Measurements from ENCODE around the gene CMTM6. TPM values are rescaled to one million over a fixed set of nuclear protein-coding genes. Genes with fewer than 3 reads are reported as not detected.
"Not testable (repeated sequence)": the region's sequence is repeated elsewhere in the genome, so short reads cannot be mapped to it uniquely, and the experiment has no call there.

The CMTM6 gene, protein sequence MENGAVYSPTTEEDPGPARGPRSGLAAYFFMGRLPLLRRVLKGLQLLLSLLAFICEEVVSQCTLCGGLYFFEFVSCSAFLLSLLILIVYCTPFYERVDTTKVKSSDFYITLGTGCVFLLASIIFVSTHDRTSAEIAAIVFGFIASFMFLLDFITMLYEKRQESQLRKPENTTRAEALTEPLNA
- total RNA-seq = 10 to 100 TPM; 16.4 to 21.1 TPM
- long read RNA-seq, transcript CMTM6-201 (4 exons, 3,863 nt) = major isoform, 69 of 73 reads
- long read RNA-seq, partial matches to known transcripts = 0 of 73 reads
- long read RNA-seq, other reads (novel, unspliced or antisense) = 4 of 73 reads

- peak; percentile 96 for ATAC-seq
- intact Hi-C loops (cut with DNase I) = no loop called here
- DNase-seq = peak; percentile 87
Observed at GRCh38 chr3:32502118-32502945, at the start of gene CMTM6. CMTM6 (minus strand) TSS chr3:32502852; CDS start chr3:32502745, 107 bp downstream.

GRCh38 chr3:32552013-32552412 is 49.4 kb upstream of the CMTM6 start:
- DNase-seq = no peak
- intact Hi-C loops (cut with DNase I) = no loop called here
- no peak for ATAC-seq

DNA sequence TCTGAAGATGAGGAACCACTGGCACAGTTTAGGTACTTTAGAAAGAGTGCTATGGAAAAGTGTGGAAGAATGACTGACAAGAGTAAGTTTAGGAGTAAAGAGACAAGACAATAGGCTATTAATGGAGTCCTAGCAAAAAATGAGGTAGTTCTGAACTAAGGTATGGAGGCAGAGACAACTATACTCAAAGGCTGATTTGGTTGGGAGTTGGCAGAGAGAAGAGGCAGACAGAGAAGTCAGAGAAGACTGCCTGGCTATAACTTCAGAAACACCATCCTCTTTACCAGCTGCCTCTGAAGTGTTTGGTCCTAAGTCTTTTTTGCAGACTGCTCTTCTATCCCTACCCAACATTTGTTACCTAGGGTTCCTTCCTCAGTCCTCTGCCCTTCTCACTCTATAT is 48.8 kb upstream of the CMTM6 start:
- ATAC-seq (no peak), DNase-seq (no peak)
- intact Hi-C loops (cut with DNase I) = no loop called here

DNA sequence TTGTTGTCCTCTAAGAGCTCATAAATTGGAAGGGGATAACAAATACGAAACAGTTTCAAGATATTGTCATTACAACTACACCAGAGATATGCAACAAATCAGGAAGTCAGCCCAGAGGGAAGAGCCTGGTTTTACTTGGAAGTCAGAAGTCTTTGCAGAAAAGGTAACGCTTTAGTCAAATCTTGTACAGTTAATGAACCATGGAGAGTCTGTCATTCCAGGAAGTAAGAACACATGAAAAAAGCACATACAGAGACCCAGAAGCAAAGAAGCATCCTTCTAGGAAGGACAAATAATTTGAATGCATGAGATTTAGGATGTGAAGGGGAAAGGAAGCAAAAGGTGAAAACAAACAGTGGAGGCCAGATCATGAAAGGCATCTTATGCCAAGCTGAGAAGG is 48.4 kb upstream of the CMTM6 start:
- ATAC-seq (no peak), DNase-seq (no peak)
- intact Hi-C loops (cut with DNase I) = no loop called here

- DNase-seq (no peak), ATAC-seq (no peak)
- intact Hi-C loops (cut with DNase I) = no loop called here
Observed at GRCh38 chr3:32545305-32545704, 42.7 kb upstream of the CMTM6 start.

DNA sequence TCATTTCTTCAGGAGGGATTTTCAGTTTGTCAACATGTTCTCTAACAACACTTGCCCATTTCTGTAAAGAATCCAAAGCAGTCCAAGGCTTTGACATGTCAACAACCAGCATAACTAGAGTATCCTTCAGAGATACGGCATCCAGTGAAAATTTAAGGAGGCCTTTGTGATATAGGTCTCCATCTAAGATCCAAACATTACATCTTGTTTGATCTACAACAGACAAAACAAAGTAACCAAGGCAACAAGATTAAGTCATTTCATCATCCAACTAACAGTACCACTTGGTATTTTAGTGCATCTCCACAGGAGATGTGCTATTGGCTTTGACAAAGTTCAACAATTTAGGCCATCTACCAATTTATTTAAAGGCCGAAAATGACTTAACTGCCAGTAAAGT is 42.2 kb upstream of the CMTM6 start:
- DNase-seq (no peak), ATAC-seq (no peak)
- intact Hi-C loops (cut with DNase I) = no loop called here

DNA sequence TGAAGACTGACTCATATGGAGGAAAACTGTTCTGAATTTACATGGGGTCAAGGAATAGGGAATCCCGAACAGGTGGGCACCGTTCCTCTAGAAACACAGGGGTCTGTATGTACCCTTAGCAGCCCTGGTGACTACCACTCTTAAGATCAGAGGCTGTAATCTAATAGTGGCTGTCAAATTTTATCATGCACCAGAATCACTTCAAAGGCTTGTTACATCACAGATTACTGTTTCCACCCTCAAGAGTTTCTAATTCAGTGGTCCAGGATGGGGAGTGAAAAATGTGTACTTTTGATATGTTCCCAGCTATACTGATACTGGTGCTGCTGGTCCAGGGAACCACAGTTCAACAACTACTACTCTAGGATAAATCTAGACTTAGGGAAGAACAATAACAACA is 40.2 kb upstream of the CMTM6 start:
- no peak for ATAC-seq
- no peak for DNase-seq
- intact Hi-C loops (cut with DNase I) = no loop called here

DNA sequence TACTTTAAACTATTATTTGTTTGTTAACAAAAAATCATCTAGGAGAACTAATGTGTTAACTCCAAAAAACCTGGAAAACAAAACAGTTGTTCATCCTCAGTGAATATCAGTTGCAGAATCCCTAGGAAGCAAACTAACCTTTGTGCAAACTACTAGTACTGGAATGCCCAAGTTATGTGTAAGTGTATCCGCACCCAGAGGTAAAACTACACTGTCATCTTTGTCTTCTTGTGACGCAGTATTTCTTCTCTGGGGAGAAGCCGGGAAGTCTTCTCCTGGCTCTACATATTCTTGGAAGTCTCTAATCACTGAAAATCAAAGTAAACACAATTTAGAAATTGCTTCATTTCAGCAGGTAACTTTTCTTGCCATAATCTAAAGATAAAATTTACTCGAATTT is 38.2 kb upstream of the CMTM6 start:
- DNase-seq (no peak), ATAC-seq (no peak)
- intact Hi-C loops (cut with DNase I) = no loop called here

GRCh38 chr3:32532434-32532833 is 29.8 kb upstream of the CMTM6 start:
- no peak for DNase-seq
- no peak for ATAC-seq
- intact Hi-C loops (cut with DNase I) = no loop called here

GRCh38 chr3:32531010-32531647 is 28.5 kb upstream of the CMTM6 start:
- ATAC-seq (no peak), DNase-seq (no peak)
- intact Hi-C loops (cut with DNase I) = no loop called here

DNA sequence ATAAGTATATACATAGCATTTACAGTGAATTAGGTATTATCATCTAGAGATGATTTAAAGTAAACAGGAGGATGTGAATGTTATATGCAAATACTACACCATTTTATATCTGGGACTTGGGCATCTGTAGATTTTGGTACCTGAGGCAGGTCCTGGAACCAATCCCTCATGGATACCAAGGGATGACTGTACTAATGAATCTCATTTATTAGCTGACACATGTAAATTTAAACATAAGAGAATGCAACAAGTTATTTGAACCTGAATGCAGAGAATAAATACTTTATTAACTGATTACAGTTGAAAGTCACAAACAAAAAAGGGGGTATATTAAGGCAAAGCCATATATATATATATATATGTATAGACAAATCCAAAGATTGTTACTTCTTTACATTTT is 23.1 kb upstream of the CMTM6 start:
- intact Hi-C loops (cut with DNase I) = no loop called here
- DNase-seq (no peak), ATAC-seq (no peak)

GRCh38 chr3:32522682-32523081 is 20.0 kb upstream of the CMTM6 start:
- intact Hi-C loops (cut with DNase I) = no loop called here
- ATAC-seq (peak in 1 of 2 donors; percentile 87), DNase-seq (no peak)

- intact Hi-C loops (cut with DNase I); DNase-seq; ATAC-seq: not testable (repeated sequence)
Observed at GRCh38 chr3:32518921-32519320, 16.3 kb upstream of the CMTM6 start.

GRCh38 chr3:32516751-32517150 is 14.1 kb upstream of the CMTM6 start:
- intact Hi-C loops (cut with DNase I) = not testable (repeated sequence)

DNA sequence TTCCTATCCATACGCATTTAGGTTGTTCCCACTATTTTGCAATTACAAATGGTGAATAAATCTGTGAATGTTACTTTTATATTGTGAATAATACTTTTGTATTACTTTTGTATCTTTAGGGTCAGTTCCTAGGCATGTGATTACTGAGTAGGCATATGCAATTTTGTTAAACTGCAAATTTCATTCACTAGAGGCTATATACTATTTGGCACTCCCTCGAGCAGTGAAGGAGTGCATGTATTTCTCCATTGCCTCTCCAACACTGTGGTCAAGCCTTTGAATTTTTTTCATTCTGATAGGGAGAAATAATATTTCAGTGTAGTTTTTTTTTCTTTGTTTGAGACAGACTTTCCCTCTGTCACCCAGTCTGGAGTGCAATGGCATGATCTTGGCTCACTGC is 8.4 kb upstream of the CMTM6 start:
- intact Hi-C loops (cut with DNase I) = loop anchor here (2.0 to 5.0 kb wide), 2 partner anchors 154 to 156 kb away; no protein-coding TSS in a partner anchor
- ATAC-seq (no peak), DNase-seq (no peak)

More at GRCh38 chr3:32516751-32517150, 14.1 kb upstream of the CMTM6 start:
- not testable (repeated sequence) for DNase-seq, ATAC-seq

GRCh38 chr3:32510075-32510724 is 7.5 kb upstream of the CMTM6 start:
- DNase-seq = peak; percentile 51
- intact Hi-C loops (cut with DNase I) = loop anchor here (2.0 to 5.0 kb wide), 2 partner anchors 155 to 157 kb away; no protein-coding TSS in a partner anchor
- peak; percentile 94 for ATAC-seq

DNA sequence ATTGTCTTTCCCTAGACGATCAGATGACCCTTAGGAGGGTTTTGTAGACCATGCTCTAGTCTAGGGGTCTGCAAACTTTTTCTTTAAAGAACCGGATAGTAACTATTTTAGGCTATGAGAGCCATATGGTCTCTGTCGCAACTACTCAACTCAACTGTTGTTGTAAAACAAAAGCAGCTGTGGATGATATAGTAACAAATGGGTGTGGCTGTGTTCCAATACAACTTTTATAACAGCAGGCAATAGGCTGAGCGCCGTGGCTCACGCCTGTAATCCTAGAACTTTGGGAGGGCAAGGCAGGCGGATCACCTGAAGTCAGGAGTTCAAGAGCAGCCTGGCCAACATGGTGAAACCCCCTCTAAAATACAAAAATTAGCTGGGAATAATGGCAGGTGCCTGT is 6.1 kb upstream of the CMTM6 start:
- DNase-seq (no peak), ATAC-seq (no peak)
- intact Hi-C loops (cut with DNase I) = no loop called here

DNA sequence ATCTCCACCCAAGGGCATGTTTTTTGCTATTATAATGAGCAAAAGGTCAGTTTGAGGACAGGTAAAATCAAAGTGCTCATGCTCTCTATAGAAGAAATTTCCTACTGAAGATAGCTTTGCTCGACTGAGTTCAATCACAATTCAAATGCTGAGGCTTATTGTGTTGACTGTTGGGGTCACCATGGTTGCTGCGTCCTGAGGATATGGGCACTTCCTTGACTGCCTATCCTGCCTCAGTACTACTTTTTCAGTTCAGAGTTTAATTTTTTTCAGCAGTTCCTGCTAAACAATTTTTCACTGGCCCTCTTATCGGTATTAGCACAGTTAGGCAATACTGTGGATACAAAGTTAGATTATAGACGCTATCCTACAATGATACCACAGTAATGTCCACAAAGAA is 3.8 kb upstream of the CMTM6 start:
- ATAC-seq = no peak
- intact Hi-C loops (cut with DNase I) = no loop called here
- no peak for DNase-seq

- ATAC-seq = peak in 1 of 2 donors; percentile 2
- intact Hi-C loops (cut with DNase I) = no loop called here
Observed at GRCh38 chr3:32502946-32503286, 264 bp upstream of the CMTM6 start.

DNA sequence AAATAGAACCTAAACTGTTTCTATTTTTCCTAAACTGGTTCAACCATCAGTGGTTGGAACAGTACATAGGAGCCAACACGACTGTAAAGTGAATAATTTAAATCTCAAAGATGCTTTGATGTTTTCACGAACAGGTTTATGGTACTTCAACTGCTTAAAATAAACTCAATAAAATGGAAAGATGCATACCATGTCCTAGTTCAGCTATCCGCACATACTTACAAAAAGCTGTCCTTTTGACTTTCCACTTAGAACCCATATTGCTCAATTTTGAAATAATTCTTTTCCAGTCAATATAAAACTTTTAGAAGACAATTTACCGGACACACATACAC is 902 bp downstream of the CMTM6 start:
- ATAC-seq = no peak
- DNase-seq = no peak
- intact Hi-C loops (cut with DNase I) = no loop called here

More at GRCh38 chr3:32502946-32503286, 264 bp upstream of the CMTM6 start:
- DNase-seq = no peak

All from left cardiac atrium (tissue), 4 donors.